HepG2 (cell line): ENCODE data around the gene TMX2.

Experiments used
- FOXA1 ChIP-seq, 2 experiments: fragments of 450-650 bp in 1 of 2; sonication (generic) in 1 of 2; formaldehyde crosslinking in 1 of 2; IDR thresholded peaks; 2 replicates each; pipeline versions ENCODE4 v1.4.0 to v1.6.1; 2016 to 2020; ENCODE audit warnings: missing genetic modification reagents in 1 of 2
- MAFK ChIP-seq, 2 experiments: IDR thresholded peaks in 1 of 2; conservative IDR thresholded peaks in 1 of 2; 2 replicates each; pipeline ENCODE4 v1.6.1; 2011; ENCODE audit warnings: improper control_type of control experiment in 2 of 2, low read length in 2 of 2
- TF ChIP-seq, protein P1 (sequence below), 2 experiments: IDR thresholded peaks; 2 replicates each; pipeline ENCODE4 v1.6.1; 2011 to 2012; ENCODE audit warnings: low read length in 2 of 2, borderline replicate concordance in 1 of 2, low read depth in 1 of 2, mild to moderate bottlenecking in 1 of 2, moderate library complexity in 1 of 2
- TF ChIP-seq, protein P2 (sequence below): sonication (generic); formaldehyde crosslinking; IDR thresholded peaks from 2 replicates; pipeline ENCODE4 v1.5.0; 2020; ENCODE audit warnings: mild to moderate bottlenecking, missing genetic modification reagents, moderate library complexity

DNA sequence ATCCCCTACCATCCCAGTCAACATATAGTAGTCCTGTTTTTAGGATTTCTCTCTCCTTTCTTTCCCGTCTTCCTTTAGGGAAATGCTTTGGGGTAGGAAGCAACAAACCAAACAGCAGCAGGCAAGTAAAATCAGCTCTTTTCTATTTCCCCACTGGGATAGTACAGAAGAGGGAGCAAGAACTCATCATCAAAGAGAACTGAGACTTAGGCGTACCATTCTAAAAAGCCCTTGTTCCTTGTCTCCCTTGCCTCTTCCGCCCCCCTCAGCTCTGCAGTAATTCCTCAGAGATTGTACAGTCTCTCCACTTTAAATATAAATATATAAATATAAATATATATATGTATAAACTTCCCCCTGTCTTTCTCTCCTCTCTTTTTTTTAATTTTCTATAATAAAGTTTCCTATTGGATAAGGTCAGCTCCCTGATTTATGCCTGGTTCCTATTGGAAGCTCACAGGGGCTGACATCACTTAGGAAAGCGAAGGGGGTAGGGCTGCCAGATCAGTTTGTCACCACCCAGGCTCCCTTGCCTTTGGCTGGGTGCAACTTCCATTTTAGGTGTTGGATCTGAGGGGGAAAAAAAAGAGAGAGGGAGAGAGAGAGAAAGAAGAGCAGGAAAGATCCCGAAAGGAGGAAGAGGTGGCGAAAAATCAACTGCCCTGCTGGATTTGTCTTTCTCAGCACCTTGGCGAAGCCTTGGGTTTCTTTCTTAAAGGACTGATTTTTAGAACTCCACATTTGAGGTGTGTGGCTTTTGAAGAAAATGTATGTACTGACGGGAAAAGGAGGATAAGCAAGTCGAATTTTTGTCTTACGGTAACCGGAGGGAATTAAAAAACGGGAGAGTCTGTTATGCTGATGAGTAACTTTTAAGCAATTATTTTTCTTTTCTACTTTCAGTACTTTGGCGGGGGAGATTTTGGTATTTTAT, 49.2 kb downstream of the TMX2 start, which contains the start of gene CTNND1:
- no peak for TF ChIP-seq MAFK (conservative IDR thresholded peaks at IDR 0.05 in 1 of 2, IDR thresholded peaks at IDR 0.05 in 1 of 2; ENCODE audit: low read length in 2 of 2)
- TF ChIP-seq, protein P1, sequence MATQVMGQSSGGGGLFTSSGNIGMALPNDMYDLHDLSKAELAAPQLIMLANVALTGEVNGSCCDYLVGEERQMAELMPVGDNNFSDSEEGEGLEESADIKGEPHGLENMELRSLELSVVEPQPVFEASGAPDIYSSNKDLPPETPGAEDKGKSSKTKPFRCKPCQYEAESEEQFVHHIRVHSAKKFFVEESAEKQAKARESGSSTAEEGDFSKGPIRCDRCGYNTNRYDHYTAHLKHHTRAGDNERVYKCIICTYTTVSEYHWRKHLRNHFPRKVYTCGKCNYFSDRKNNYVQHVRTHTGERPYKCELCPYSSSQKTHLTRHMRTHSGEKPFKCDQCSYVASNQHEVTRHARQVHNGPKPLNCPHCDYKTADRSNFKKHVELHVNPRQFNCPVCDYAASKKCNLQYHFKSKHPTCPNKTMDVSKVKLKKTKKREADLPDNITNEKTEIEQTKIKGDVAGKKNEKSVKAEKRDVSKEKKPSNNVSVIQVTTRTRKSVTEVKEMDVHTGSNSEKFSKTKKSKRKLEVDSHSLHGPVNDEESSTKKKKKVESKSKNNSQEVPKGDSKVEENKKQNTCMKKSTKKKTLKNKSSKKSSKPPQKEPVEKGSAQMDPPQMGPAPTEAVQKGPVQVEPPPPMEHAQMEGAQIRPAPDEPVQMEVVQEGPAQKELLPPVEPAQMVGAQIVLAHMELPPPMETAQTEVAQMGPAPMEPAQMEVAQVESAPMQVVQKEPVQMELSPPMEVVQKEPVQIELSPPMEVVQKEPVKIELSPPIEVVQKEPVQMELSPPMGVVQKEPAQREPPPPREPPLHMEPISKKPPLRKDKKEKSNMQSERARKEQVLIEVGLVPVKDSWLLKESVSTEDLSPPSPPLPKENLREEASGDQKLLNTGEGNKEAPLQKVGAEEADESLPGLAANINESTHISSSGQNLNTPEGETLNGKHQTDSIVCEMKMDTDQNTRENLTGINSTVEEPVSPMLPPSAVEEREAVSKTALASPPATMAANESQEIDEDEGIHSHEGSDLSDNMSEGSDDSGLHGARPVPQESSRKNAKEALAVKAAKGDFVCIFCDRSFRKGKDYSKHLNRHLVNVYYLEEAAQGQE (IDR thresholded peaks at IDR 0.05; ENCODE audit: borderline replicate concordance in 1 of 2, low read depth in 1 of 2, low read length in 2 of 2), result no peak; a peak in 1 of 4 replicates
- TF ChIP-seq FOXA1 (IDR thresholded peaks at IDR 0.05), result no peak
- no peak for TF ChIP-seq FOXA1 (CRISPR knock-in tag; IDR thresholded peaks at IDR 0.05)
- TF ChIP-seq, protein P2, sequence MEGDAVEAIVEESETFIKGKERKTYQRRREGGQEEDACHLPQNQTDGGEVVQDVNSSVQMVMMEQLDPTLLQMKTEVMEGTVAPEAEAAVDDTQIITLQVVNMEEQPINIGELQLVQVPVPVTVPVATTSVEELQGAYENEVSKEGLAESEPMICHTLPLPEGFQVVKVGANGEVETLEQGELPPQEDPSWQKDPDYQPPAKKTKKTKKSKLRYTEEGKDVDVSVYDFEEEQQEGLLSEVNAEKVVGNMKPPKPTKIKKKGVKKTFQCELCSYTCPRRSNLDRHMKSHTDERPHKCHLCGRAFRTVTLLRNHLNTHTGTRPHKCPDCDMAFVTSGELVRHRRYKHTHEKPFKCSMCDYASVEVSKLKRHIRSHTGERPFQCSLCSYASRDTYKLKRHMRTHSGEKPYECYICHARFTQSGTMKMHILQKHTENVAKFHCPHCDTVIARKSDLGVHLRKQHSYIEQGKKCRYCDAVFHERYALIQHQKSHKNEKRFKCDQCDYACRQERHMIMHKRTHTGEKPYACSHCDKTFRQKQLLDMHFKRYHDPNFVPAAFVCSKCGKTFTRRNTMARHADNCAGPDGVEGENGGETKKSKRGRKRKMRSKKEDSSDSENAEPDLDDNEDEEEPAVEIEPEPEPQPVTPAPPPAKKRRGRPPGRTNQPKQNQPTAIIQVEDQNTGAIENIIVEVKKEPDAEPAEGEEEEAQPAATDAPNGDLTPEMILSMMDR (CRISPR knock-in tag), result no peak
